Measurements from ENCODE around the gene SMIM23. TPM values are rescaled to one million over a fixed set of nuclear protein-coding genes. Genes with fewer than 3 reads are reported as not detected.

The SMIM23 gene
- total and polyA plus RNA-seq, 10 of the 15 experiments (the other 5 are each of a cell fraction or from before 2014, with no cell fraction given): not detected

GRCh38 chr5:171762903-171763302 lies 22.7 kb upstream of the SMIM23 start (continued):
- no peak for TF ChIP-seq E4F1 (IDR thresholded peaks at IDR 0.05; ENCODE audit: borderline replicate concordance, partially characterized antibody)
- no peak for TF ChIP-seq BHLHE40 (IDR thresholded peaks at IDR 0.05; ENCODE audit: borderline replicate concordance in 1 of 2, low read depth in 2 of 2, low read length in 1 of 2)
- TF ChIP-seq JUND (IDR thresholded peaks at IDR 0.05; ENCODE audit: low read depth, low read length): no peak
- no peak for TF ChIP-seq SIX5 (IDR thresholded peaks at IDR 0.05; ENCODE audit: low read depth, low read length, severe bottlenecking)
- TF ChIP-seq, protein P1, sequence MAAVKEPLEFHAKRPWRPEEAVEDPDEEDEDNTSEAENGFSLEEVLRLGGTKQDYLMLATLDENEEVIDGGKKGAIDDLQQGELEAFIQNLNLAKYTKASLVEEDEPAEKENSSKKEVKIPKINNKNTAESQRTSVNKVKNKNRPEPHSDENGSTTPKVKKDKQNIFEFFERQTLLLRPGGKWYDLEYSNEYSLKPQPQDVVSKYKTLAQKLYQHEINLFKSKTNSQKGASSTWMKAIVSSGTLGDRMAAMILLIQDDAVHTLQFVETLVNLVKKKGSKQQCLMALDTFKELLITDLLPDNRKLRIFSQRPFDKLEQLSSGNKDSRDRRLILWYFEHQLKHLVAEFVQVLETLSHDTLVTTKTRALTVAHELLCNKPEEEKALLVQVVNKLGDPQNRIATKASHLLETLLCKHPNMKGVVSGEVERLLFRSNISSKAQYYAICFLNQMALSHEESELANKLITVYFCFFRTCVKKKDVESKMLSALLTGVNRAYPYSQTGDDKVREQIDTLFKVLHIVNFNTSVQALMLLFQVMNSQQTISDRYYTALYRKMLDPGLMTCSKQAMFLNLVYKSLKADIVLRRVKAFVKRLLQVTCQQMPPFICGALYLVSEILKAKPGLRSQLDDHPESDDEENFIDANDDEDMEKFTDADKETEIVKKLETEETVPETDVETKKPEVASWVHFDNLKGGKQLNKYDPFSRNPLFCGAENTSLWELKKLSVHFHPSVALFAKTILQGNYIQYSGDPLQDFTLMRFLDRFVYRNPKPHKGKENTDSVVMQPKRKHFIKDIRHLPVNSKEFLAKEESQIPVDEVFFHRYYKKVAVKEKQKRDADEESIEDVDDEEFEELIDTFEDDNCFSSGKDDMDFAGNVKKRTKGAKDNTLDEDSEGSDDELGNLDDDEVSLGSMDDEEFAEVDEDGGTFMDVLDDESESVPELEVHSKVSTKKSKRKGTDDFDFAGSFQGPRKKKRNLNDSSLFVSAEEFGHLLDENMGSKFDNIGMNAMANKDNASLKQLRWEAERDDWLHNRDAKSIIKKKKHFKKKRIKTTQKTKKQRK (IDR thresholded peaks at IDR 0.05; ENCODE audit: low read depth, low read length): no peak
- TF ChIP-seq SIN3A (IDR thresholded peaks at IDR 0.05; ENCODE audit: low read depth, low read length): no peak

DNA sequence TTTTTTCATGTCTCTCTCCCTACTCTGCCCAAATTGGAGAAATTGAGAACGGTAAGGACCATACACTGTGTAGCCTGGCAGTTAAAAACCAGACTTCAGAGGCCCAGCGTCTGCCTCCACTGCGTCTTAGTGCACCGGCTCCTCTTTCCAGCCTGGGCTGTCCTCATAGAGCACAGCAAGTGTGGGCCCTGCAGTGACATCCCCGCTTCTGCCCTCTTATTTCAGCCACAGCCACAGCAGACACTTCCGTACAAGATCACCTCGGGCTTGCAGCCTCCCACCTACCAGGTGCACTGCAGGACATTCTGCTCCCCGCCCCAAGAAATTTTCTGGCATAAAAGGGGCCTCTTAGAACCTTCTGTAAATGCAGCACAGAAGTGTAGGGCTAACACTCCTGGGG lies 21.4 kb upstream of the SMIM23 start:
- no peak for DNase-seq (ENCODE audit: low read depth, low spot score)
- no peaks in the 10 kb centered on the region for H3K79me2 ChIP-seq (ENCODE audit: control insufficient read depth, insufficient read depth, low read length)
- H3K36me3 ChIP-seq (ENCODE audit: control insufficient read depth in 2 of 2, insufficient read depth in 2 of 2, low read length in 1 of 2): no peaks in the 10 kb centered on the region
- no peak overlapping the region for H3K4me2 ChIP-seq (ENCODE audit: control insufficient read depth, insufficient read depth)
- no peaks in the 10 kb centered on the region; the same call in 1 of the 2 replicates for H4K20me1 ChIP-seq (ENCODE audit: control insufficient read depth, insufficient read depth)
- in situ Hi-C loops (cut with MboI): no loop called here
- 58% methylated on average over 8 of the region's 8 CpGs for WGBS (ENCODE audit: insufficient coverage, insufficient replicate concordance, low lambda C conversion rate, missing lambda C conversion rate)
- no TSS peak for BruUV-seq (replicated peaks)
- no peaks in the 10 kb centered on the region for H3K9me3 ChIP-seq (replicated peaks; ENCODE audit: control insufficient read depth, insufficient read depth, low read length)
- no peak for FAIRE-seq
- CTCF ChIA-PET: no interaction called here
- no peak overlapping the region for H3K9ac ChIP-seq (ENCODE audit: control insufficient read depth, insufficient read depth, low read length)
- H3K4me1 ChIP-seq (ENCODE audit: control insufficient read depth, insufficient read depth, low read length): no peaks in the 10 kb centered on the region
- RAD21 ChIA-PET (ENCODE audit: unreplicated experiment): no interaction called here
- ATAC-seq: no peak
- H3K27ac ChIP-seq (ENCODE audit: control insufficient read depth, insufficient read depth): no peak overlapping the region
- no peaks in the 10 kb centered on the region; a peak in 1 of 4 replicates for H3K27me3 ChIP-seq (replicated peaks in 1 of 2; ENCODE audit: control insufficient read depth in 2 of 2, insufficient read depth in 2 of 2, low read length in 1 of 2)
- H3K4me3 ChIP-seq: no peak overlapping the region
- POLR2A ChIA-PET: no interaction called here
- SMC1A ChIA-PET (ENCODE audit: uncharacterized antibody, unreplicated experiment): no interaction called here
- intact Hi-C loops (cut with micrococcal nuclease; ENCODE audit: unreplicated experiment): no loop called here
- H2AFZ ChIP-seq (ENCODE audit: control insufficient read depth, low read depth, low read length): no peak overlapping the region
- TF ChIP-seq HDAC2 (IDR thresholded peaks at IDR 0.05) (no peak), RELB (IDR thresholded peaks at IDR 0.05; ENCODE audit: low read depth) (no peak), SKIL (IDR thresholded peaks at IDR 0.05; ENCODE audit: low read depth, poor library complexity, severe bottlenecking) (no peak), KLF5 (IDR thresholded peaks at IDR 0.05; ENCODE audit: partially characterized antibody) (no peak)
- TF ChIP-seq, protein P2, sequence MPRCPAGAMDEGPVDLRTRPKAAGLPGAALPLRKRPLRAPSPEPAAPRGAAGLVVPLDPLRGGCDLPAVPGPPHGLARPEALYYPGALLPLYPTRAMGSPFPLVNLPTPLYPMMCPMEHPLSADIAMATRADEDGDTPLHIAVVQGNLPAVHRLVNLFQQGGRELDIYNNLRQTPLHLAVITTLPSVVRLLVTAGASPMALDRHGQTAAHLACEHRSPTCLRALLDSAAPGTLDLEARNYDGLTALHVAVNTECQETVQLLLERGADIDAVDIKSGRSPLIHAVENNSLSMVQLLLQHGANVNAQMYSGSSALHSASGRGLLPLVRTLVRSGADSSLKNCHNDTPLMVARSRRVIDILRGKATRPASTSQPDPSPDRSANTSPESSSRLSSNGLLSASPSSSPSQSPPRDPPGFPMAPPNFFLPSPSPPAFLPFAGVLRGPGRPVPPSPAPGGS (IDR thresholded peaks at IDR 0.05; ENCODE audit: borderline replicate concordance, insufficient read depth, low read depth, low read length, poor library complexity, severe bottlenecking): no peak

Measured in GM12878 (cell line).